Hypothalamus (tissue), 51 donors: ENCODE results near the gene LRRC38.
A peak's percentile ranks its signal among the peaks of the same experiment; 100 is the strongest.

Experiments used
- DNase-seq, 51 donors: peaks; one replicate each; lab custom pipeline; 2025; lab: John Stamatoyannopoulos, UW

Gene LRRC38

GRCh38 chr1:13517193-13517812, 3.5 kb upstream of the LRRC38 start:
- DNase-seq: peak in 15 of 51 donors; percentile 0 to 39 (median 8)

- no peak for DNase-seq
Measured at GRCh38 chr1:13516606-13517005, 2.8 kb upstream of the LRRC38 start.

DNA sequence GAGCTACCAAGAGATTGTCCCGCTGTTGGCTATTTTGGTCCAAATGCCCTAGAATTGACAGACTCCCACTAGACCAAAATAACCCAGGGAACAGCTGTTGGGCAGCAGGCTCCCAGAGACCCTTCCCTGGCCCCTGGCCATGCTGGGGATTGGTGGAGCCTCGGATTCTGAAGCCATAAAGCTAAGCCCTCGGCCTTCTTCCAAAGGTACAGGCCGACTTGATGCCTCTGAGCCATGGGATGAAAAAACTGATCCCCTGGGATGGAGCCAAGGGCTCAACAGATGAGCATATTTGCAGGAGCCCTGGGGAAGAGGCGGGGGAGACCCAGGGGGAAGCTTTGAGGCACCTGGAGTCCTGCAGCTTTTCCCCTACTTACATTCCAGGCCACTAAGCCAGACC, 1.0 kb upstream of the LRRC38 start:
- no peak for DNase-seq

GRCh38 chr1:13513063-13513894, 524 bp downstream of the LRRC38 start:
- DNase-seq: no peak

- DNase-seq: no peak
Measured at GRCh38 chr1:13512472-13512871, 1.3 kb downstream of the LRRC38 start.

GRCh38 chr1:13510499-13510898, 3.3 kb downstream of the LRRC38 start:
- DNase-seq: no peak

GRCh38 chr1:13507075-13507474, 6.7 kb downstream of the LRRC38 start:
- DNase-seq: no peak

DNA sequence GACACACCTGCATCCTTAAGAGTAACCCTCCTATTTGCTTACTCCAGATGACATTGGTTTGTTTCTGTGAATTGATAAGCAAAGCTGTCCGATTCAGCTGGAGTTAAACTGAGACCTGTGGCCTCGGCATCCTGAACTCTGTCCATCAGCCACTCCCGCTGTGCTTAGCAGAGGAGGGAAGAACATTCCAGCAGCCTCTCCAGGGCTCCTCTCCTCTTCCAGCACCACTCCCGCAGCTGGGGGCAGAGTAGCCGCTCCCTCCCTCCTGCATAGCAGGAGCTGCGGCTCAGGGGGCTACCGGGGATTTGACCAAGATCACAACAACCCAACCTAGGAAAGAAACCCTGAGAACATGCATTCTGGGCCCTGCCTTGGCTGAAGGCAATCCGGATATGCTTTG, 8.8 kb downstream of the LRRC38 start:
- no peak for DNase-seq

- no peak for DNase-seq
Measured at GRCh38 chr1:13500806-13501205, 13.0 kb downstream of the LRRC38 start.

GRCh38 chr1:13499422-13499821, 14.4 kb downstream of the LRRC38 start:
- DNase-seq: no peak

DNA sequence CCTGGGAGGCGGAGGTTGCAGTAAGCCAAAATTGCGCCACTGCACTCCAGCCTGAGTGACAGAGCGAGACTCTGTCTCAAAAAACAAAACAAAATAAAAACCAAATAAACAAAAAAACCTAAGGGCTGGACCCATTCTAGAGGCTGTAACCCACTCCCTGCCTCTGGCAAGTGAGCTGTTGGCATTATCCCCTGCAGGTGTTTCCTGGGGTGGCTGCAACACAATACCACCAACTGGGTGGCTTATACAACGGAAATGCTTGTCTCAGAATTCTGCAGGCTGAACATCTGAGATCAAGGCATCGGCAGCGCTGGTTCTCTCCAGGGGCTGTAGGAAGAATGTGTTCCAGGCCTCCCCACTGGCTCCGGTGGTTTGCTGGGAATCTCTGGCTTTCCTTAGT, 15.2 kb downstream of the LRRC38 start:
- no peak for DNase-seq

DNA sequence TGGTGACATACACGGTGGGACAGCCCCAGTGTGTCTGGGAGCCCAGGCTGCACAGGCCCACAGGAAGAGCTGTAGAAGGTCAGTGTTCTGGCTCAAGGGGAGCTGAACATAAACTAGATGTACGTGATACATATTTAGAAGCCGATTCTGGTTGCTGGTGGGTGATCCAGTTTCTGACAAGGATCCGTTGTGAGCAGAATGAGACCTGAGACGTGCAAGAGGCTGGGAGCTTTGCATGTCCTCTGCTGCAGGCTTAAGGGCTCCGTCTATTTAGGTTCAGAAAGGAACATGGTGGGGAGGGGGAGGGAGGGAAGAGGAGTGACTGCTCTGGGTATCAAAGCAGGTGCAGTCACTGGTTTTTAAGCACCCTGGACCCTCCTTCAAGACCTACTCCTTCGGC, 18.6 kb downstream of the LRRC38 start:
- no peak for DNase-seq

GRCh38 chr1:13494712-13495111, 19.1 kb downstream of the LRRC38 start:
- DNase-seq: no peak

DNA sequence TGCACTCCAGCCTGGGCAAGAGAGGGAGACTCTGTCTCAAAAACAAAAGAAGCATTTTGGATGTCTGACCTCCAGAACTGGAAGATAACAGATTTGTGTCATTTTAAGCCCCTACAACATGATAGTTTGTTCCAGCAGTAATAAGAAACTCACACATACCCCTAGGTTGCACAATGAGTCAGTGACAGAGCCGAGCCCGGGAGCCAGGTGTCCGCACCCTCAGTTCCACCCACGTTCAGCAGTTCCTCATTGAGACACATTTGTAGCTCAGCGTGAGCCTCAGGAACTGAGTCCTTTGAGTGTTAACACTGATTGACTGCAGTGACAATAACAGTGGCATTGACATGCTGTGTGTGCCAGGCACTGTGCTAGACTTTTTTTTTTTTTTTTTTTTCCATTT, 19.8 kb downstream of the LRRC38 start:
- DNase-seq: no peak

- DNase-seq: no peak
Measured at GRCh38 chr1:13492711-13493110, 21.1 kb downstream of the LRRC38 start.

- DNase-seq: no peak
Measured at GRCh38 chr1:13487957-13488356, 25.8 kb downstream of the LRRC38 start.

DNA sequence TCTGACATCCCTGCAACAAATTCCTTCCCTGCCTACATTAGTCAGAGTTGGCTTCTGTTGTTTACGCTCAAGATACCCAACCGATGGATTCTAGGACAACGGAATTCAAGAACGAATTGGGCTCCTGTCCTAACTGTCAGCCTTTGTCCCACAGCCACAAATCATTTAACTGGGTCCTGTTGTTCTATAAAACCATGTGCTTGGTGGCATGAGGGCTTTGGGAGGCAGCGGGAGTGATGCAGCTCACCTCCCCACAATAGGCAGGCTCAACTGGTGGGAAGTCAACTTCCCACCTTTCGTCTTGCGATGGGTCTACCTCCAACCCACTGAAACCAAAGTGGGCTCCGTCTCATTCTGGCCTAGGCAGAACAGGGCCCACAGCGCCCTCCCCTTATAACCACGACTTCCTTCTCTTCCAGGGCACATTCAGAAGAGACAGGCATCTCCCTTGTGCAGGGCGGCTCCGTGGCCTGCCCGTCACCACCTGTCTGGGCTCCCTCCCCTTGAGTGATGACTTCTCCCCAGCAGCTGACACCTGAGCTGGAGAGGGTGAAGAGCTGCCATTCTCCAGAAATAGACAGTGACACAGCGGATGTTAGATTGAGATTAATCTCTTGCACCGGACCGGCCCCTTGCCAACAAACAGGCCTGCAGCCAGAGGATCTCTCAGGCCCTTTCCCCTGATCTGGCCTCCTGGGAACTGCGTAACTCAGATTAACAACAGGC, 26.5 kb downstream of the LRRC38 start:
- no peak for DNase-seq

DNA sequence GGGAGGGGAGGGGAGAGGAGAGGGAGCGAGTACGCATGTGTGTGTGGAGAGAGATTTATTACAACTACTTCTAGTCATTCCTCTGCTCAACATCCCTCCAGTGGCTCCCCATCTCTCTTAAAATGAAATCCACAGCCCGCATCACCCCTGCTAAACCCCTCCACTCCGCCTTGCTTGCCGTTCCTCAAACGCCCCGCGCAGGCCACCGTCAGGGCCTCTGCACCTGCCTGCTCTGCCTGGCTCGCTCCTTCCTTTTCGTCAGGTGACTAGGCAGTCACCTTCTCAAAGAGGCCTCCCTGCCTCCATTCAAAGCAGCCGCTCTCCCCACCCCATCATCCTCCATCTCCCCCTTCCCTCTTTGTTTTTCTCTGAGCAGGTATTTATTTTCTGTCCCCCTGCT, 29.9 kb downstream of the LRRC38 start:
- no peak for DNase-seq

DNA sequence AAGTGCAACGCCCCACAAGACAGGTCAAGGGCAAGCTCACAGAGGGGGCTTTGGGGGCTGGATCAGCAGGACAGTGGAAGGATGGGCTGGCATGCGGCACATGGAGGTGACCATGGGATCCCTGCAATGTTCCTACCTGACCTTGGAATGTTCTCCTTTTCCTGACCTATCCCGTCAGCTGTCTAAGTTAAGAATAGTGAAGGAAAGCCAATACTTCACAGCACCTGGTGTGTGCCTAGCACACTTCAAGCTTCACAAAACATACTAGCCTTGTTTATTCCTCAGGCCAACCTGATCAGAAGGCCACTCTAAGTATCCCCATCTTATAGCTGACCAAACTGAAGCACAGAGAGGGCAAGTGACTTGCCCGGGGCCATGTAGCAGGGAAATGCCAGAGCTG, 31.2 kb downstream of the LRRC38 start:
- DNase-seq: no peak

DNA sequence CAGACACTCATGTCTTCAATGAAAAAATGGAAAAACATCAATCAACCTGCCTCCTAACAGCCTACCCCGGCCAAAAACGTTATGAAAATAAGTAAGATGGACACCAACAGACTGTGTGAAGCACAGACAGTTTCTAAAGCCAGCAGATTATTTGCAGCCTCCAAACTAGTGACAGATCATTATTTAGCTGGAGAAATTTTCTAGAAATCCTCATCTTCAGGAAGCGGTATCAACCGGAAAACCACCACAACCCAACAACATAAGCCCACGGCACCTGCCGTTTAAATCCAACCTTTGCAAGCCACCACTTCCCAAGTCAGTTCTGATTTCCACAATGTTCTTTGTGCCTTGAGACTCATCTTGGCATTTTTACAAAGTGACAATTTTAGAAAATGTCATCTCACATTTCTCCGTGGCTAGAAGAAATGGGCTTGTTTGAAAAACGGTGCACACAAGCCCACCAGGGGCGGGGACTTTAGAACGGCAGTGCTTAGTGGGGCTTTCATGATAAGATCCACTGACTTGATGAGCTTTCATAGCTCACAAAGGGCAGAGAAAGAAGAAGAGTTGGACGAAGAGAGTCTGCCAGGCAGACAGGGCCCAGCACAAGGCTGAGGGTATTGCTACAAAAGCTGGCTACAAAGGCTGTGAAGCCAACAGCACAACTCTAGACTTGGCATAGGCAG, 34.5 kb downstream of the LRRC38 start:
- peak in 1 of 51 donors; percentile 2 for DNase-seq

DNA sequence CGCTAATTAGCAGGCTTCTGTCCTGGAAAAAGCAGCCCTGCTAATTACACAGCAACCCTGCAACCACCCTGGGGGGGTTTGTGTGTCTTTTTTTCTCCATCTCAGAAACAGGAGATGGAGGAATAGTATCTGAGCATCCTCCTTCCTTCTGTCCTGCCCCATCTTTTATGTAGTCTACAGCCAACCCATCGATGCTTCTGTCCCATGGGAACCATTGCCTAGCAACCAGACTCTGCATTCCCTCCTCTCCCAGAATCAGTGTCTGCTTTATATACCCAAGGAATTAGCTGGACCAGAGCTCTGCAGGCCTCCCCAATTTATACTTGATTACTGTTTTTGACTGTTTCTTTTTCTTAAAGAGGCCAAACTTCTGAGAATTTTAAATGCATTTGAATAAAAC, 35.1 kb downstream of the LRRC38 start:
- peak in 1 of 51 donors; percentile 3 for DNase-seq
